Loucy (cell line): ENCODE results near the gene NOSIP.

Source experiments
- CTCF ChIP-seq: fragments of 200-600 bp; sonication (generic); conservative IDR thresholded peaks from 2 replicates; pipeline ENCODE4 v1.5.1; 2014; ENCODE audit warnings: mild to moderate bottlenecking, antibody characterized with exemption, low read length
- EZH2phosphoT487 ChIP-seq: fragments of 200-600 bp; IDR thresholded peaks from 2 replicates; pipeline ENCODE4 v1.6.1; 2018; ENCODE audit warnings: antibody characterized with exemption, mild to moderate bottlenecking, moderate library complexity, borderline replicate concordance

GRCh38 chr19:49559443-49559842, 20.9 kb downstream of the NOSIP start:
- TF ChIP-seq CTCF (no peak), EZH2phosphoT487 (no peak)
